GM12873 (cell line): ENCODE measurements around the gene SNTG2.

ENCODE experiments used
- CTCF ChIP-seq: IDR thresholded peaks from 2 replicates; pipeline ENCODE4 v1.5.1; 2012; ENCODE audit warnings: low read depth, mild to moderate bottlenecking, moderate library complexity, low read length, control low read depth; ENCODE audit not compliant: insufficient read depth; ENCODE audit errors: missing control alignments

SNTG2 gene

DNA sequence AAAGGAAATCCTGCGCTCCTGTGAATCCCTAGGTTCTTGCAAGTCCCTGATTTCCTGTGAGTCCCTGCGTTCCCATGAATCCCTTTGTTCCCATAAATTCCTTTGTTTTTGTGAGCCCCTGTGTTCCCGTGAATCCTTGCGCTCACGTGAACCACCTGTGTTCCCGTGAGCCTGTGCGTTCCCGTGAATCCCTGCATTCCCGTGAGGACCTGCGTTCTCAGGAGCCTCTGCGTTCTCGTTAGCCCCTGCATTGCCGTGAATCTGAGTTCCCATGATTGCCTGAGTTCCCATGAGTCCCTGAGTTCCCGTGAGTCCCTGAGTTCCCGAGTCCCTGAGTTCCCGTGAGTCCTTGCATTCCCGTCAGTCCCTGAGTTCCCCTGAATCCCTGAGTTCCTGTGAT lies 71.5 kb downstream of the SNTG2 start:
- no peak for TF ChIP-seq CTCF

- TF ChIP-seq CTCF: no peak
Observed at GRCh38 chr2:1024981-1025380, 74.3 kb downstream of the SNTG2 start.

GRCh38 chr2:1026141-1026540 lies 75.5 kb downstream of the SNTG2 start:
- TF ChIP-seq CTCF: no peak

GRCh38 chr2:1028831-1029230 lies 78.2 kb downstream of the SNTG2 start:
- TF ChIP-seq CTCF: no peak

GRCh38 chr2:1032030-1032429 lies 81.4 kb downstream of the SNTG2 start:
- TF ChIP-seq CTCF: no peak

- TF ChIP-seq CTCF: no peak
Observed at GRCh38 chr2:1033069-1033468, 82.4 kb downstream of the SNTG2 start.

DNA sequence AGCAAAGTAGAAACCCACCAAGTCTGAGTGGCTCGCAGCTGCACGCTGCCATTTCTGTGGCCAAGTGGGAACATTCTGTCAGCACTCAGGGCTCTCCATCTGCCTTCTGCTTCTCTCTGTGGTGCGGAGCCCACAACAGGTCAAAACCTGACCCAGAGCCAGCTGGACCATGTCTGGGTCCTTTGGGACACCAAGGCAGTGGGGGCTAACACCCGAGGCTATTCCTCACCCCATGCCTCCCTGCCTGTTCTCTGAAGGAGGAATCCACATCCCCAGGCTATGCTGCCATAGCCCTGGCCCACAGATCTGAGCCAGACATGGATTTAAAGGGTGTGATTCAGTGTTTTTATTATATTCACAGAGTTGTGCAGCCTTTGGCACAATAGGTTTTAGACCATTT lies 86.4 kb downstream of the SNTG2 start:
- TF ChIP-seq CTCF: no peak
